B cell (primary cell): ENCODE measurements around the gene SNED1. TPM values are rescaled to one million over a fixed set of nuclear protein-coding genes. Genes with fewer than 3 reads are reported as not detected.

Experiments
- ATAC-seq: fragments of 200-7000 bp; cut with Tn5 transposase; one replicate; pipeline ENCODE4 v1.10.0; 2021; ENCODE audit warnings: low read depth, mild to moderate bottlenecking, moderate number of reproducible peaks, moderate library complexity
- CTCF ChIA-PET: fragments of 350-600 bp; sonication (Branson Sonifier 250); formaldehyde crosslinking; loops from one replicate; lab custom pipeline; 2021; ENCODE audit warnings: antibody characterized with exemption, inconsistent platforms; lab: Charles Lee
- POLR2A ChIA-PET: fragments of 350-600 bp; sonication (Branson Sonifier 250); formaldehyde crosslinking; loops from one replicate; lab custom pipeline; 2021; ENCODE audit warnings: antibody characterized with exemption; lab: Charles Lee
- DNase-seq: peaks from one replicate; pipeline ENCODE4 v3.0.0; 2013
- H2AFZ ChIP-seq: 2 replicates; pipeline ENCODE4 v1.6.1; 2012; ENCODE audit warnings: mild to moderate bottlenecking, low read depth, low read length; ENCODE audit not compliant: insufficient read depth, poor library complexity, severe bottlenecking
- H3K27ac ChIP-seq, 2 donors: 1 replicate in 1 of 2; 2 replicates in 1 of 2; pipeline ENCODE4 v1.5.1; 2012 to 2013; ENCODE audit warnings: low read length in 2 of 2, mild to moderate bottlenecking in 2 of 2, moderate library complexity in 1 of 2
- H3K27me3 ChIP-seq, 4 experiments: fragments of 200-600 bp in 1 of 4; sonication (generic) in 1 of 4; replicated peaks in 1 of 4; 1 replicate in 2 of 4; 2 replicates in 2 of 4; pipeline versions ENCODE4 v1.6.1 to v1.7.0; 2013 to 2016; ENCODE audit warnings: low read length in 3 of 4, mild to moderate bottlenecking in 2 of 4, mixed read lengths in 1 of 4, moderate library complexity in 1 of 4; ENCODE audit not compliant: insufficient read depth in 4 of 4, control insufficient read depth in 3 of 4; ENCODE audit errors: control extremely low read depth in 1 of 4
- H3K36me3 ChIP-seq, 2 experiments: replicated peaks in 1 of 2; 1 replicate in 1 of 2; 2 replicates in 1 of 2; pipeline versions ENCODE4 v1.6.1 to v1.7.1; 2013; ENCODE audit warnings: low read length in 1 of 2; ENCODE audit not compliant: insufficient read depth in 2 of 2, control insufficient read depth in 1 of 2; ENCODE audit errors: control extremely low read depth in 1 of 2, extremely low read depth in 1 of 2
- H3K4me1 ChIP-seq, 2 donors: fragments of 200-600 bp in 1 of 2; sonication (generic) in 1 of 2; 1 replicate in 1 of 2; 2 replicates in 1 of 2; pipeline versions ENCODE4 v1.5.1 to v1.6.1; 2013 to 2017; ENCODE audit warnings: low read length in 2 of 2; ENCODE audit not compliant: control insufficient read depth in 2 of 2, insufficient read depth in 2 of 2
- H3K4me2 ChIP-seq: replicated peaks from 2 replicates; pipeline ENCODE3; 2012; ENCODE audit warnings: mild to moderate bottlenecking, low read depth, low read length; ENCODE audit not compliant: poor library complexity, severe bottlenecking
- H3K4me3 ChIP-seq, 5 experiments: fragments of 200-600 bp in 1 of 5; sonication (generic) in 1 of 5; 1 replicate in 3 of 5; 2 replicates in 2 of 5; pipeline versions ENCODE4 v1.5.1 to v1.7.0; 2011 to 2016; ENCODE audit warnings: low read length in 4 of 5, mild to moderate bottlenecking in 4 of 5, low read depth in 2 of 5, control low read depth in 1 of 5, moderate library complexity in 1 of 5; ENCODE audit not compliant: insufficient read depth in 1 of 5; ENCODE audit errors: control extremely low read depth in 1 of 5, extremely low read depth in 1 of 5
- H3K79me2 ChIP-seq: fragments of 200-600 bp; sonication (generic); one replicate; pipeline ENCODE4 v1.6.0; 2016; ENCODE audit warnings: low read length; ENCODE audit not compliant: control insufficient read depth, insufficient read depth
- H3K9ac ChIP-seq: fragments of 200-600 bp; sonication (generic); 2 replicates; pipeline ENCODE4 v1.6.1; 2017; ENCODE audit warnings: mild to moderate bottlenecking, low read length, moderate library complexity
- H3K9me3 ChIP-seq, 3 donors: one replicate each; pipeline versions ENCODE4 v1.6.1 to v1.7.1; 2013; ENCODE audit warnings: low read length in 2 of 3; ENCODE audit not compliant: control insufficient read depth in 2 of 3, insufficient read depth in 1 of 3; ENCODE audit errors: control extremely low read depth in 1 of 3
- H4K20me1 ChIP-seq: 2 replicates; pipeline ENCODE4 v1.6.0; 2012; ENCODE audit warnings: mild to moderate bottlenecking, low read length; ENCODE audit not compliant: insufficient read depth, control insufficient read depth, poor library complexity, severe bottlenecking
- H3K27ac Mint-ChIP-seq: one replicate; pipeline ENCODE4 v1.8.0; 2021; ENCODE audit warnings: mixed read lengths
- H3K27me3 Mint-ChIP-seq: one replicate; pipeline ENCODE4 v1.8.0; 2021; ENCODE audit warnings: mixed read lengths
- H3K4me1 Mint-ChIP-seq: one replicate; pipeline ENCODE4 v1.8.0; 2021; ENCODE audit warnings: mixed read lengths
- H3K4me3 Mint-ChIP-seq: one replicate; pipeline ENCODE4 v1.8.0; 2021; ENCODE audit warnings: mixed read lengths
- H3K9me3 Mint-ChIP-seq: one replicate; pipeline ENCODE4 v1.8.0; 2022; ENCODE audit warnings: mixed read lengths; ENCODE audit not compliant: insufficient read depth
- EZH2 ChIP-seq: IDR thresholded peaks from 2 replicates; pipeline ENCODE4 v1.6.1; 2012; ENCODE audit warnings: borderline replicate concordance, low read depth, mild to moderate bottlenecking, moderate library complexity, low read length; ENCODE audit not compliant: insufficient read depth, poor library complexity, severe bottlenecking
- WGBS: methylation state at CpG from one replicate; pipeline ENCODE4 v1.1.5; 2013; ENCODE audit warnings: missing lambda C conversion rate; ENCODE audit not compliant: insufficient coverage; 5-methylcytosine and 5-hydroxymethylcytosine counted together
- intact Hi-C: fragments of 100-400 bp; cut with micrococcal nuclease; formaldehyde crosslinking; loops from one replicate; pipeline ENCODE4 v1.10.0; 2022
- polyA plus RNA-seq: library from polyadenylated mRNA; depleted of rRNA; stranded (reverse); fragments of >200 nt; gene quantifications from 2 replicates; pipeline ENCODE4 v1.2.3, GENCODE V29; 2012
- total RNA-seq, 2 donors: library from RNA; stranded (reverse); fragments of 120-200 nt in 1 of 2; gene quantifications; 1 replicate in 1 of 2; 2 replicates in 1 of 2; pipeline versions ENCODE4 v1.2.3 to v1.2.4, GENCODE V29; 2013 to 2022
- TF ChIP-seq, protein P1 (sequence below): fragments of 200-600 bp; IDR thresholded peaks from one replicate; pipeline ENCODE4 v1.8.0; 2022; ENCODE audit warnings: antibody characterized with exemption, mild to moderate bottlenecking

Gene SNED1
- total and polyA plus RNA-seq, 2 donors (not counting 1 experiment from before 2014, with no cell fraction given), result 25.5 to 336 TPM

DNA sequence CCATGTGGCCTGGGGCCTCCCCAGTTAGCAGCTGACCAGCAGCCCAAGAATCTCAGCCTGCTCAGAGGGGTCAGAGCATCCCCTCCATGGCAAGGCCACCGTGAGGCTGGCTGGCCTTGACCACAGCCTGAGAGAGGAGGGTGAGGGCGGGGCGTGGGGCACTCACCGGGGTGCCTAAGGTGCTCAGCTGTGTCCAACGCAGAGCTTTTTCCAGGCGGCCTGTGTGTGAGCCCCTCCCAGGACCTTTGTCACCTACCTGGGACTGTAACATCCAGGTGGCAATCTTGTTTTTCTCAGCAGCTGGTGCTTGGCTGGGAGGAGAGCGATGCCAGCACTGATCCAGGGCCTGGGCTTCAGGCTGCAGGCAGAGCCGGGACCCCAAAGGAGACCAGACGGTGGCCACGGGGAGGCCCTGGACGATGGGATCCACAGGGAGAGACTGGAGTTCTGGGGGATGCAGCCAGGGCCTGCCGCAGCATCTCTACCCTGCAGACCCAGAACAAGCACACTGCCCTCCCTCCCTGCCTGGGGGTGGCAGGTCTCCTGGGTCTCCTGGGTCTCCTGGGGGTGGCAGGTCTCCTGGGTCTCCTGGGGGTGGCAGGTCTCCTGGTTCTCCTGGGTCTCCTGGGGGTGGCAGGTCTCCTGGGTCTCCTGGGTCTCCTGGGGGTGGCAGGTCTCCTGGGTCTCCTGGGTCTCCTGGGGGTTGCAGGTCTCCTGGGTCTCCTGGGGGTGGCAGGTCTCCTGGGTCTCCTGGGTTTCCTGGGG lies 12.3 kb downstream of the SNED1 start:
- H3K9me3 Mint-ChIP-seq, result peaks cover 4% of the 10 kb centered on the region
- peak overlapping the region; percentile 40 for H3K4me3 Mint-ChIP-seq
- intact Hi-C loops, result no loop called here

DNA sequence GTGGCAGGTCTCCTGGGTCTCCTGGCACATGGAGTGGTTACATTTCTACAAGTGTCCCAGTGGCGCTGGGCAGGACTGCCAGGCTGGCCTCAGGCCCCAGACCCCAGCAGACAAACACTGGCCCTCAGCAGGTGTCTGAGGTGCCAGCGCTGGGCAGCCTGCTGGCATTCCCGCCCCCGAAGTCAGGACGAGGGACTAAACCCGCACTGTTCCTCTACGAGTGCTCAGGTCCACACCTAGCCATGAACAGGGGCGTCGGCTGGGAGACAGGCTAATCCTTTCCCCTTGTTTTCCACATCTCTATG lies 12.8 kb downstream of the SNED1 start:
- no peak overlapping the region for H3K4me2 ChIP-seq
- no peak overlapping the region for H2AFZ ChIP-seq
- H3K27ac ChIP-seq, result no peak overlapping the region
- H3K27me3 ChIP-seq, result peaks cover 0 to 22% (median 4%) of the 10 kb centered on the region in 4 experiments
- H4K20me1 ChIP-seq, result no peaks in the 10 kb centered on the region
- no peaks in the 10 kb centered on the region for H3K79me2 ChIP-seq
- Mint-ChIP-seq H3K27me3 (peaks cover 11% of the 10 kb centered on the region), H3K4me3 (no peak overlapping the region), H3K9me3 (no peaks in the 10 kb centered on the region), H3K27ac (no peak overlapping the region), H3K4me1 (peaks cover 11% of the 10 kb centered on the region)
- ATAC-seq (no peak), DNase-seq (no peak)
- H3K9me3 ChIP-seq, result peaks cover 0 to 12% (median 0%) of the 10 kb centered on the region in 3 donors
- POLR2A ChIA-PET, result no interaction called here
- H3K9ac ChIP-seq, result no peak overlapping the region
- intact Hi-C loops, result no loop called here
- H3K4me3 ChIP-seq, result no peak overlapping the region
- CTCF ChIA-PET, result no interaction called here
- WGBS, result 94% methylated on average over 7 of the region's 9 CpGs
- H3K4me1 ChIP-seq, result peaks cover 10 to 11% of the 10 kb centered on the region in 2 donors
- TF ChIP-seq, protein P1, sequence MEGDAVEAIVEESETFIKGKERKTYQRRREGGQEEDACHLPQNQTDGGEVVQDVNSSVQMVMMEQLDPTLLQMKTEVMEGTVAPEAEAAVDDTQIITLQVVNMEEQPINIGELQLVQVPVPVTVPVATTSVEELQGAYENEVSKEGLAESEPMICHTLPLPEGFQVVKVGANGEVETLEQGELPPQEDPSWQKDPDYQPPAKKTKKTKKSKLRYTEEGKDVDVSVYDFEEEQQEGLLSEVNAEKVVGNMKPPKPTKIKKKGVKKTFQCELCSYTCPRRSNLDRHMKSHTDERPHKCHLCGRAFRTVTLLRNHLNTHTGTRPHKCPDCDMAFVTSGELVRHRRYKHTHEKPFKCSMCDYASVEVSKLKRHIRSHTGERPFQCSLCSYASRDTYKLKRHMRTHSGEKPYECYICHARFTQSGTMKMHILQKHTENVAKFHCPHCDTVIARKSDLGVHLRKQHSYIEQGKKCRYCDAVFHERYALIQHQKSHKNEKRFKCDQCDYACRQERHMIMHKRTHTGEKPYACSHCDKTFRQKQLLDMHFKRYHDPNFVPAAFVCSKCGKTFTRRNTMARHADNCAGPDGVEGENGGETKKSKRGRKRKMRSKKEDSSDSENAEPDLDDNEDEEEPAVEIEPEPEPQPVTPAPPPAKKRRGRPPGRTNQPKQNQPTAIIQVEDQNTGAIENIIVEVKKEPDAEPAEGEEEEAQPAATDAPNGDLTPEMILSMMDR, result no peak
- no peak for TF ChIP-seq EZH2
- no peaks in the 10 kb centered on the region for H3K36me3 ChIP-seq

More for the DNA sequence above, 12.3 kb downstream of the SNED1 start:
- Histone ChIP-seq H3K4me2 (peak overlapping the region; percentile 70), H3K4me1 (peaks cover 10 to 11% of the 10 kb centered on the region in 2 donors), H3K79me2 (no peaks in the 10 kb centered on the region), H3K36me3 (no peaks in the 10 kb centered on the region), H3K4me3 (peak overlapping the region in 1 of 5 experiments; percentile 39), H3K27ac (no peak overlapping the region), H2AFZ (peak overlapping the region; percentile 62), H3K9ac (no peak overlapping the region), H3K9me3 (peaks cover 0 to 12% (median under 1%) of the 10 kb centered on the region in 3 donors), H4K20me1 (no peaks in the 10 kb centered on the region), H3K27me3 (peaks cover 0 to 22% (median 4%) of the 10 kb centered on the region in 4 experiments)
- ChIA-PET CTCF (interaction anchor here (1.3 kb wide), 1 partner anchor 68 kb away, joined by 3 read pairs; no protein-coding TSS in a partner anchor), POLR2A (no interaction called here)
- TF ChIP-seq, protein P1, result no peak
- no peak for TF ChIP-seq EZH2
- Mint-ChIP-seq H3K4me1 (peaks cover 11% of the 10 kb centered on the region), H3K27ac (no peak overlapping the region), H3K27me3 (peaks cover 11% of the 10 kb centered on the region)
- DNase-seq (no peak), ATAC-seq (no peak)
- 77% methylated on average over 12 of the region's 12 CpGs for WGBS
